ENCODE results near the gene SH3RF1. TPM values are rescaled to one million over a fixed set of nuclear protein-coding genes. Genes with fewer than 3 reads are reported as not detected.

Gene SH3RF1
- total and polyA plus RNA-seq, 4 donors: 7.6 to 31.8 (median 18.1) TPM

- no peaks in the 10 kb centered on the region for H3K36me3 ChIP-seq (ENCODE audit: control insufficient read depth in 1 of 2, insufficient read depth in 2 of 2, low read length in 1 of 2)
- peaks cover 6 to 20% of the 10 kb centered on the region in 2 donors for H3K4me1 ChIP-seq (ENCODE audit: control insufficient read depth in 1 of 2, insufficient read depth in 2 of 2, low read length in 2 of 2)
- no peak overlapping the region for H3K4me3 ChIP-seq (ENCODE audit: low read length in 2 of 2)
- H3K27me3 ChIP-seq (ENCODE audit: control insufficient read depth in 1 of 2, insufficient read depth in 2 of 2, low read length in 1 of 2): no peaks in the 10 kb centered on the region
- DNase-seq: no peak
- no peaks in the 10 kb centered on the region for H3K9me3 ChIP-seq (ENCODE audit: control insufficient read depth, low read length)
- 8 to 18% methylated on average over 1 of the region's 1 CpG for WGBS, 2 donors
- ATAC-seq (ENCODE audit: low FRiP score): no peak
- intact Hi-C loops (cut with DNase I): no loop called here
- no peak overlapping the region for H3K27ac ChIP-seq (ENCODE audit: low read depth in 1 of 2, low read length in 2 of 2)
Observed at GRCh38 chr4:169258141-169258540, 12.6 kb downstream of the SH3RF1 start.

GRCh38 chr4:169256856-169257761 is 13.6 kb downstream of the SH3RF1 start:
- Histone ChIP-seq H3K27me3 (ENCODE audit: control insufficient read depth in 1 of 2, insufficient read depth in 2 of 2, low read length in 1 of 2) (no peaks in the 10 kb centered on the region), H3K36me3 (ENCODE audit: control insufficient read depth in 1 of 2, insufficient read depth in 2 of 2, low read length in 1 of 2) (no peaks in the 10 kb centered on the region), H3K27ac (ENCODE audit: low read depth in 1 of 2, low read length in 2 of 2) (no peak overlapping the region), H3K4me3 (ENCODE audit: low read length in 2 of 2) (no peak overlapping the region), H3K4me1 (ENCODE audit: control insufficient read depth in 1 of 2, insufficient read depth in 2 of 2, low read length in 2 of 2) (peaks cover 6 to 24% of the 10 kb centered on the region in 2 donors), H3K9me3 (ENCODE audit: control insufficient read depth, low read length) (no peaks in the 10 kb centered on the region)
- WGBS, 2 donors: 49 to 53% methylated on average over 4 of the region's 4 CpGs
- DNase-seq (no peak), ATAC-seq (ENCODE audit: low FRiP score) (no peak)
- intact Hi-C loops (cut with DNase I): no loop called here

GRCh38 chr4:169256101-169256612 is 14.6 kb downstream of the SH3RF1 start:
- no peaks in the 10 kb centered on the region for H3K9me3 ChIP-seq (ENCODE audit: control insufficient read depth, low read length)

GRCh38 chr4:169254546-169254983 is 16.2 kb downstream of the SH3RF1 start:
- DNase-seq (peak in 1 of 2 donors; percentile 59), ATAC-seq (ENCODE audit: low FRiP score) (peak; percentile 74)
- intact Hi-C loops (cut with DNase I): no loop called here
- H3K27ac ChIP-seq (ENCODE audit: low read depth in 1 of 2, low read length in 2 of 2): peak overlapping the region in 1 of 2 donors; percentile 43
- peaks cover 7 to 18% of the 10 kb centered on the region in 2 donors for H3K4me1 ChIP-seq (ENCODE audit: control insufficient read depth in 1 of 2, insufficient read depth in 2 of 2, low read length in 2 of 2)
- H3K36me3 ChIP-seq (ENCODE audit: control insufficient read depth in 1 of 2, insufficient read depth in 2 of 2, low read length in 1 of 2): no peaks in the 10 kb centered on the region
- H3K27me3 ChIP-seq (ENCODE audit: control insufficient read depth in 1 of 2, insufficient read depth in 2 of 2, low read length in 1 of 2): no peaks in the 10 kb centered on the region
- 4 to 5% methylated on average over 5 of the region's 5 CpGs for whole genome bisulfite sequencing, 2 donors
- H3K9me3 ChIP-seq (ENCODE audit: control insufficient read depth, low read length): no peaks in the 10 kb centered on the region
- H3K4me3 ChIP-seq (ENCODE audit: low read length in 2 of 2): no peak overlapping the region

More at GRCh38 chr4:169256101-169256612, 14.6 kb downstream of the SH3RF1 start:
- no peaks in the 10 kb centered on the region for H3K27me3 ChIP-seq (ENCODE audit: control insufficient read depth in 1 of 2, insufficient read depth in 2 of 2, low read length in 1 of 2)
- intact Hi-C loops (cut with DNase I): no loop called here
- no peak for ATAC-seq (ENCODE audit: low FRiP score)
- H3K36me3 ChIP-seq (ENCODE audit: control insufficient read depth in 1 of 2, insufficient read depth in 2 of 2, low read length in 1 of 2): no peaks in the 10 kb centered on the region
- no peak for DNase-seq
- H3K4me1 ChIP-seq (ENCODE audit: control insufficient read depth in 1 of 2, insufficient read depth in 2 of 2, low read length in 2 of 2): peaks cover 9 to 23% of the 10 kb centered on the region in 2 donors
- no peak overlapping the region for H3K4me3 ChIP-seq (ENCODE audit: low read length in 2 of 2)
- WGBS, 2 donors: 82 to 86% methylated on average over 3 of the region's 3 CpGs
- H3K27ac ChIP-seq (ENCODE audit: low read depth in 1 of 2, low read length in 2 of 2): no peak overlapping the region

GRCh38 chr4:169253904-169254303 is 16.9 kb downstream of the SH3RF1 start:
- Histone ChIP-seq H3K27me3 (ENCODE audit: control insufficient read depth in 1 of 2, insufficient read depth in 2 of 2, low read length in 1 of 2) (no peaks in the 10 kb centered on the region), H3K4me1 (ENCODE audit: control insufficient read depth in 1 of 2, insufficient read depth in 2 of 2, low read length in 2 of 2) (peaks cover 7 to 15% of the 10 kb centered on the region in 2 donors), H3K27ac (ENCODE audit: low read depth in 1 of 2, low read length in 2 of 2) (no peak overlapping the region), H3K36me3 (ENCODE audit: control insufficient read depth in 1 of 2, insufficient read depth in 2 of 2, low read length in 1 of 2) (no peaks in the 10 kb centered on the region), H3K9me3 (ENCODE audit: control insufficient read depth, low read length) (no peaks in the 10 kb centered on the region), H3K4me3 (ENCODE audit: low read length in 2 of 2) (no peak overlapping the region)
- ATAC-seq (ENCODE audit: low FRiP score) (no peak), DNase-seq (no peak)
- intact Hi-C loops (cut with DNase I): no loop called here
- WGBS, 2 donors: 0% methylated on average over 1 of the region's 1 CpG

- Histone ChIP-seq H3K4me3 (ENCODE audit: low read length in 2 of 2) (no peak overlapping the region), H3K4me1 (ENCODE audit: control insufficient read depth in 1 of 2, insufficient read depth in 2 of 2, low read length in 2 of 2) (peaks cover 7 to 15% of the 10 kb centered on the region in 2 donors), H3K27me3 (ENCODE audit: control insufficient read depth in 1 of 2, insufficient read depth in 2 of 2, low read length in 1 of 2) (no peaks in the 10 kb centered on the region), H3K36me3 (ENCODE audit: control insufficient read depth in 1 of 2, insufficient read depth in 2 of 2, low read length in 1 of 2) (no peaks in the 10 kb centered on the region), H3K9me3 (ENCODE audit: control insufficient read depth, low read length) (no peaks in the 10 kb centered on the region), H3K27ac (ENCODE audit: low read depth in 1 of 2, low read length in 2 of 2) (no peak overlapping the region)
- WGBS, 2 donors: 32 to 35% methylated on average over 2 of the region's 2 CpGs
- DNase-seq (no peak), ATAC-seq (ENCODE audit: low FRiP score) (no peak)
- intact Hi-C loops (cut with DNase I): no loop called here
Observed at GRCh38 chr4:169253113-169253671, 17.6 kb downstream of the SH3RF1 start.

GRCh38 chr4:169252339-169253112 is 18.2 kb downstream of the SH3RF1 start:
- Histone ChIP-seq H3K36me3 (ENCODE audit: control insufficient read depth in 1 of 2, insufficient read depth in 2 of 2, low read length in 1 of 2) (no peaks in the 10 kb centered on the region), H3K27ac (ENCODE audit: low read depth in 1 of 2, low read length in 2 of 2) (no peak overlapping the region), H3K27me3 (ENCODE audit: control insufficient read depth in 1 of 2, insufficient read depth in 2 of 2, low read length in 1 of 2) (no peaks in the 10 kb centered on the region), H3K9me3 (ENCODE audit: control insufficient read depth, low read length) (no peaks in the 10 kb centered on the region), H3K4me1 (ENCODE audit: control insufficient read depth in 1 of 2, insufficient read depth in 2 of 2, low read length in 2 of 2) (peaks cover 5 to 15% of the 10 kb centered on the region in 2 donors), H3K4me3 (ENCODE audit: low read length in 2 of 2) (no peak overlapping the region)
- no peak for DNase-seq
- no peak for ATAC-seq (ENCODE audit: low FRiP score)
- intact Hi-C loops (cut with DNase I): no loop called here
- 13 to 23% methylated on average over 4 of the region's 4 CpGs for WGBS, 2 donors
